A673 (cell line): ENCODE measurements around the gene F8. TPM values are rescaled to one million over a fixed set of nuclear protein-coding genes. Genes with fewer than 3 reads are reported as not detected.

ENCODE experiments used
- BruUV-seq: library from RNA; stranded (reverse); fragments of 400-500 nt; replicated peaks from 2 replicates; lab custom pipeline; 2021; lab: Mats Ljungman, UMichigan
- CTCF ChIA-PET: fragments of 300-600 bp; sonication (Branson Sonifier 250); formaldehyde crosslinking; loops from one replicate; lab custom pipeline; 2022; ENCODE audit warnings: antibody characterized with exemption; lab: Charles Lee
- POLR2A ChIA-PET: fragments of 300-600 bp; sonication (Branson Sonifier 250); formaldehyde crosslinking; loops from one replicate; lab custom pipeline; 2022; ENCODE audit warnings: antibody characterized with exemption; ENCODE audit not compliant: low non-redundant PET; lab: Charles Lee
- DNase-seq: peaks from one replicate; pipeline ENCODE4 v3.0.0-alpha.2; 2015; ENCODE audit warnings: low spot score
- H3K27ac ChIP-seq: fragments of 200-600 bp; sonication (generic); 2 replicates; pipeline ENCODE4 v1.5.1; 2016; ENCODE audit warnings: mixed run types, low read depth, mild to moderate bottlenecking, mixed read lengths, antibody characterized with exemption, low read length; ENCODE audit not compliant: poor library complexity, severe bottlenecking
- H3K27me3 ChIP-seq: fragments of 200-600 bp; sonication (generic); replicated peaks from 2 replicates; pipeline ENCODE4 v1.6.1; 2017; ENCODE audit warnings: mixed run types, low read depth, mild to moderate bottlenecking, mixed read lengths, antibody characterized with exemption, low read length; ENCODE audit not compliant: insufficient read depth, poor library complexity
- H3K36me3 ChIP-seq: fragments of 200-600 bp; sonication (generic); 2 replicates; pipeline ENCODE4 v1.6.1; 2016; ENCODE audit warnings: mixed run types, mild to moderate bottlenecking, mixed read lengths, antibody characterized with exemption, low read length; ENCODE audit not compliant: insufficient read depth, poor library complexity, severe bottlenecking
- H3K4me1 ChIP-seq: fragments of 200-600 bp; sonication (generic); 2 replicates; pipeline ENCODE4 v1.6.1; 2017; ENCODE audit warnings: mixed run types, mild to moderate bottlenecking, mixed read lengths, antibody characterized with exemption, low read length; ENCODE audit not compliant: insufficient read depth, poor library complexity, severe bottlenecking
- H3K4me3 ChIP-seq: fragments of 200-600 bp; sonication (generic); 2 replicates; pipeline ENCODE4 v1.5.1; 2016; ENCODE audit warnings: low read depth, mixed run types, mild to moderate bottlenecking, mixed read lengths, low read length; ENCODE audit not compliant: poor library complexity, severe bottlenecking
- H3K9me3 ChIP-seq: fragments of 200-600 bp; sonication (generic); 2 replicates; pipeline ENCODE4 v1.6.1; 2016; ENCODE audit warnings: mixed run types, low read depth, mild to moderate bottlenecking, mixed read lengths, antibody characterized with exemption, low read length; ENCODE audit not compliant: poor library complexity, severe bottlenecking
- CTCF ChIP-seq: fragments of 300-800, 200-600 bp; sonication (generic); conservative IDR thresholded peaks from 2 replicates; pipeline ENCODE4 v1.5.1; 2017; ENCODE audit warnings: low read depth, mild to moderate bottlenecking, antibody characterized with exemption, low read length, moderate library complexity, mixed read lengths
- EZH2 ChIP-seq: fragments of 200-600 bp; sonication (generic); IDR thresholded peaks from 2 replicates; pipeline ENCODE4 v1.6.1; 2017; ENCODE audit warnings: borderline replicate concordance, low read depth, mild to moderate bottlenecking, mixed read lengths, antibody characterized with exemption, low read length; ENCODE audit not compliant: poor library complexity, severe bottlenecking
- intact Hi-C: fragments of 100-400 bp; cut with micrococcal nuclease; formaldehyde crosslinking; loops from one replicate; pipeline ENCODE4 v1.10.0; 2022; ENCODE audit not compliant: unreplicated experiment
- total RNA-seq: library from RNA; stranded (reverse); gene quantifications from 2 replicates; pipeline ENCODE4 v1.2.3, GENCODE V29; 2021

F8 gene
- total RNA-seq, 1 experiment from 2014 or later: 1.1 TPM

- intact Hi-C loops: no loop called here
- POLR2A ChIA-PET: no interaction called here
- DNase-seq: no peak
- TF ChIP-seq CTCF (no peak), EZH2 (no peak)
- no TSS peak for BruUV-seq
- Histone ChIP-seq H3K9me3 (no peaks in the 10 kb centered on the region), H3K4me3 (no peak overlapping the region), H3K27ac (no peak overlapping the region), H3K27me3 (no peaks in the 10 kb centered on the region), H3K4me1 (peaks cover 9% of the 10 kb centered on the region), H3K36me3 (no peaks in the 10 kb centered on the region)
- CTCF ChIA-PET: no interaction called here
Observed at GRCh38 chrX:154795016-154795415, 227.5 kb downstream of the F8 start.

- ChIA-PET CTCF (no interaction called here), POLR2A (no interaction called here)
- no TSS peak for BruUV-seq
Observed at GRCh38 chrX:154793084-154793795, 229.3 kb downstream of the F8 start.

GRCh38 chrX:154791939-154792338, 230.6 kb downstream of the F8 start:
- CTCF ChIA-PET: no interaction called here
- intact Hi-C loops: no loop called here
- no peak for DNase-seq
- Histone ChIP-seq H3K4me1 (no peaks in the 10 kb centered on the region), H3K36me3 (no peaks in the 10 kb centered on the region), H3K9me3 (no peaks in the 10 kb centered on the region), H3K27ac (no peak overlapping the region), H3K4me3 (no peak overlapping the region), H3K27me3 (no peaks in the 10 kb centered on the region)
- TF ChIP-seq EZH2: no peak
- no peak for TF ChIP-seq CTCF
- BruUV-seq: no TSS peak
- POLR2A ChIA-PET: no interaction called here

More at GRCh38 chrX:154793084-154793795, 229.3 kb downstream of the F8 start:
- intact Hi-C loops: no loop called here
- Histone ChIP-seq H3K9me3 (no peaks in the 10 kb centered on the region), H3K4me3 (no peak overlapping the region), H3K4me1 (no peaks in the 10 kb centered on the region), H3K27ac (no peak overlapping the region), H3K27me3 (no peaks in the 10 kb centered on the region), H3K36me3 (no peaks in the 10 kb centered on the region)
- TF ChIP-seq CTCF (no peak), EZH2 (no peak)
- DNase-seq: no peak
